ENCODE results near the gene MGME1.

The MGME1 gene

DNA sequence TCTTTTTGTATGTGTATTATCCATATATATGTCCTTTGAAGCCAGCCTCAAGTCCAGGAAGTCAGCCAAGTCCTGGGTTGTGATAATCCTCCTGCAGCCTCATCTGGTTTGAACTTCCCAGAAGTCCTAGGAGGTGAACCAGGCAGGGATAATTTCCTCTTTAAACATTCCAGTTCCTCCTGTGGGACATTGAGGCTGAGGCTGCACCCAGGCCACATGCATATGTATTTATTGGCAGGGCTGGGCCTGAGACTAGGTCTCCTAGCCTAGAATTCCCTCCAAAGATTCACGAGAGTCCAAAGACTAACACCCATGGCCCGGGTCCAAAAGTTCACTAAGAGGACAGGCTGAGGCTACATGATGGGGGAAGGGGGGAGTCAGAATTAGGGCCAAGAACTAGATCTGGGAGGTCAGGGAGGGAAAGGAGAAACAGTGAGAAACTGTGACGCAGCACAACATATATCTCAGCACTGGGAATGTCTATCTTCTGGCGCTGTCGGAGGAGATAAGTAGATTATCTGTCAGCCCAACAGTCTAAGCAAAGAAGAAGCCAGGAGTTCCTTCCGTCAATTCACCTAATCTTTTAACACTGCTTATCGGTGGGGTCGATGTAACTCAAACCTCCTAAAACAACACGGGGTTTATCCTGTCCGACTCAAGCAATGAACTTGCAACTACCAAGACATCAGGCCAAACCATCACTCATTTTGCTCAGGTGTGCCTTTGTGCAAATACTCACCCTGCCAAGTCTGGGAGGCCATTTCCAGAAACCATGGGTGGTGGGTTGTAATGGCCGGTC, 43.5 kb upstream of the MGME1 start:
- H2BK5ac ChIP-seq (ENCODE audit: low read length) = no peak overlapping the region
- H2BK12ac ChIP-seq (ENCODE audit: low read length) = no peak overlapping the region
- H3K9ac ChIP-seq (ENCODE audit: low read depth, low read length, poor library complexity) = no peak overlapping the region
- no peak for DNase-seq (ENCODE audit: low spot score)
- no peak overlapping the region for H4K91ac ChIP-seq (ENCODE audit: low read depth, low read length, poor library complexity)
- H3K27me3 ChIP-seq (ENCODE audit: control insufficient read depth in 3 of 3, insufficient read depth in 3 of 3, low read depth in 1 of 3, low read length in 3 of 3) = peaks cover 0 to 11% (median 0%) of the 10 kb centered on the region in 3 experiments
- no peaks in the 10 kb centered on the region for H3K79me1 ChIP-seq (ENCODE audit: low read depth, low read length)
- no peak overlapping the region for H2BK15ac ChIP-seq (ENCODE audit: low read length)
- no peak overlapping the region for H2AFZ ChIP-seq (ENCODE audit: low read length)
- no peaks in the 10 kb centered on the region for H3K9me3 ChIP-seq (replicated peaks in 1 of 2; ENCODE audit: control insufficient read depth in 2 of 2, insufficient read depth in 1 of 2, low read depth in 1 of 2, low read length in 2 of 2)
- no peaks in the 10 kb centered on the region for H3K4me1 ChIP-seq (ENCODE audit: control insufficient read depth in 2 of 2, insufficient read depth in 1 of 2, low read depth in 1 of 2, low read length in 2 of 2)
- H4K8ac ChIP-seq (ENCODE audit: low read depth, low read length) = no peak overlapping the region
- no peak overlapping the region for H3K18ac ChIP-seq (ENCODE audit: low read length)
- no peak overlapping the region for H2BK120ac ChIP-seq (ENCODE audit: low read depth, low read length)
- peak overlapping the region in 1 of 2 donors; percentile 10 for H3K4me3 ChIP-seq (ENCODE audit: low read length in 2 of 2)
- no peak overlapping the region for H3K4me2 ChIP-seq (ENCODE audit: insufficient read depth, low read length, poor library complexity, severe bottlenecking)
- H2AK5ac ChIP-seq (ENCODE audit: low read depth, low read length) = peak overlapping the region; percentile 61
- no peak overlapping the region for H3K27ac ChIP-seq (replicated peaks; ENCODE audit: low read length)
- no peak overlapping the region for H3K14ac ChIP-seq (ENCODE audit: low read length)
- no peak overlapping the region for H3K4ac ChIP-seq (ENCODE audit: low read length)
- no CpG with 5 or more reads among the region's 11 CpGs for WGBS, 2 donors (ENCODE audit: extremely low coverage in 2 of 2, insufficient read length in 2 of 2, insufficient replicate concordance in 1 of 2)
- H3K36me3 ChIP-seq (replicated peaks in 1 of 2; ENCODE audit: control insufficient read depth in 2 of 2, insufficient read depth in 2 of 2, low read length in 2 of 2) = no peaks in the 10 kb centered on the region
- H3K23ac ChIP-seq (ENCODE audit: low read depth, low read length, poor library complexity) = no peak overlapping the region

DNA sequence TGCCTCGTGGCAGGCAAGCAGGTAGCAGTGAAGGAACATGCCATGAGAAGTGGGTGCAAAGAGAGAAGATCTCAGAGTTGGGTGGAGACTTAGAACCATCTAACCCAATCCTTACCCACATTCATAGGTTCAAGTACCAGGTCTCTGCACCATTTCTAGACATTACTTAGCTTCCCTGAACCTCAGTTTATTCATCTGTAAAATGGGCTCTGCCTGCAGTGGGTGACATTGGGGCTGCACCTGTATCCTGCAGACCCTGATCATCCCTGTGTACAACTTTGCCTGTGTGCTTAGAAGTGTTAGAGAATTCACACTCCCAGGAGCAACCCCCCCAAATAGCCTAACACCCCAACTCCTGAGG, 42.9 kb upstream of the MGME1 start:
- H3K9ac ChIP-seq (ENCODE audit: low read depth, low read length, poor library complexity) = no peak overlapping the region

DNA sequence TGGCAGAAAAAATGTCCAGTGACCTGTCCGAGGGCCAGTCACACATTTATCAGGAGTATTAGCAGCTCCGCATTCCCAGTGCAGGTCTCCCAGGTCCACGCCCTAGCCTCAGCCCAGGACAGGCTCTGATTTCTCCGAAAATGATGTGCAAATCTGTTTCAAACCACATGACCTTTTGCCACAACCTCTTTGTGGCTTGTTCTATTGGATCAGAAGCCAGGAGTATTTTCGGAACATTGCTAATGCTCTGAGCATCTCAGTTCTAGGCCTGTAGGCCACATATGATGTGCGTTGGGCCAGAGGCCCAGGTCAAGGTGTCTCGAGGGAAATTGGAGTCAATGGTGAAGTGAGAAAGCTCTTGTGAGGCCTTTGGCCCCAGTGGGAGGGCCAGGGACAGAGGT, 40.6 kb upstream of the MGME1 start:
- Histone ChIP-seq H3K79me1 (ENCODE audit: low read depth, low read length) (no peaks in the 10 kb centered on the region), H3K27ac (replicated peaks; ENCODE audit: low read length) (no peak overlapping the region), H2BK15ac (ENCODE audit: low read length) (no peak overlapping the region), H3K18ac (ENCODE audit: low read length) (no peak overlapping the region), H2AFZ (ENCODE audit: low read length) (no peak overlapping the region), H3K4me3 (ENCODE audit: low read length in 2 of 2) (no peak overlapping the region), H3K23ac (ENCODE audit: low read depth, low read length, poor library complexity) (no peak overlapping the region), H2BK120ac (ENCODE audit: low read depth, low read length) (no peak overlapping the region), H4K8ac (ENCODE audit: low read depth, low read length) (peak overlapping the region; percentile 54), H3K27me3 (ENCODE audit: control insufficient read depth in 3 of 3, insufficient read depth in 3 of 3, low read depth in 1 of 3, low read length in 3 of 3) (peaks cover 0 to 11% (median 0%) of the 10 kb centered on the region in 3 experiments), H2BK5ac (ENCODE audit: low read length) (no peak overlapping the region), H3K4ac (ENCODE audit: low read length) (no peak overlapping the region), H3K9me3 (replicated peaks in 1 of 2; ENCODE audit: control insufficient read depth in 2 of 2, insufficient read depth in 1 of 2, low read depth in 1 of 2, low read length in 2 of 2) (peaks cover 0 to 3% of the 10 kb centered on the region in 2 donors), H2AK5ac (ENCODE audit: low read depth, low read length) (peak overlapping the region; percentile 40), H2BK12ac (ENCODE audit: low read length) (no peak overlapping the region), H3K9ac (ENCODE audit: low read depth, low read length, poor library complexity) (no peak overlapping the region), H4K91ac (ENCODE audit: low read depth, low read length, poor library complexity) (no peak overlapping the region), H3K4me1 (ENCODE audit: control insufficient read depth in 2 of 2, insufficient read depth in 1 of 2, low read depth in 1 of 2, low read length in 2 of 2) (no peaks in the 10 kb centered on the region), H3K4me2 (ENCODE audit: insufficient read depth, low read length, poor library complexity, severe bottlenecking) (no peak overlapping the region), H3K36me3 (replicated peaks in 1 of 2; ENCODE audit: control insufficient read depth in 2 of 2, insufficient read depth in 2 of 2, low read length in 2 of 2) (no peaks in the 10 kb centered on the region), H3K14ac (ENCODE audit: low read length) (no peak overlapping the region)
- WGBS, 2 donors (ENCODE audit: extremely low coverage in 2 of 2, insufficient read length in 2 of 2, insufficient replicate concordance in 1 of 2) = no CpG with 5 or more reads among the region's 7 CpGs
- DNase-seq (ENCODE audit: low spot score) = no peak

More for the DNA sequence above, 42.9 kb upstream of the MGME1 start:
- H3K4me3 ChIP-seq (ENCODE audit: low read length in 2 of 2) = peak overlapping the region in 1 of 2 donors; percentile 10
- H3K18ac ChIP-seq (ENCODE audit: low read length) = no peak overlapping the region
- no peak overlapping the region for H2BK15ac ChIP-seq (ENCODE audit: low read length)
- H3K27ac ChIP-seq (replicated peaks; ENCODE audit: low read length) = no peak overlapping the region
- H2AFZ ChIP-seq (ENCODE audit: low read length) = no peak overlapping the region
- H3K79me1 ChIP-seq (ENCODE audit: low read depth, low read length) = no peaks in the 10 kb centered on the region
- H3K4ac ChIP-seq (ENCODE audit: low read length) = no peak overlapping the region
- H3K36me3 ChIP-seq (replicated peaks in 1 of 2; ENCODE audit: control insufficient read depth in 2 of 2, insufficient read depth in 2 of 2, low read length in 2 of 2) = no peaks in the 10 kb centered on the region
- H3K23ac ChIP-seq (ENCODE audit: low read depth, low read length, poor library complexity) = no peak overlapping the region
- H4K91ac ChIP-seq (ENCODE audit: low read depth, low read length, poor library complexity) = no peak overlapping the region
- no CpG with 5 or more reads among the region's 1 CpG for WGBS, 2 donors (ENCODE audit: extremely low coverage in 2 of 2, insufficient read length in 2 of 2, insufficient replicate concordance in 1 of 2)
- no peak overlapping the region for H4K8ac ChIP-seq (ENCODE audit: low read depth, low read length)
- H3K4me2 ChIP-seq (ENCODE audit: insufficient read depth, low read length, poor library complexity, severe bottlenecking) = no peak overlapping the region
- H3K4me1 ChIP-seq (ENCODE audit: control insufficient read depth in 2 of 2, insufficient read depth in 1 of 2, low read depth in 1 of 2, low read length in 2 of 2) = no peaks in the 10 kb centered on the region
- no peaks in the 10 kb centered on the region for H3K9me3 ChIP-seq (replicated peaks in 1 of 2; ENCODE audit: control insufficient read depth in 2 of 2, insufficient read depth in 1 of 2, low read depth in 1 of 2, low read length in 2 of 2)
- peaks cover 0 to 11% (median 0%) of the 10 kb centered on the region in 3 experiments for H3K27me3 ChIP-seq (ENCODE audit: control insufficient read depth in 3 of 3, insufficient read depth in 3 of 3, low read depth in 1 of 3, low read length in 3 of 3)
- peak overlapping the region; percentile 61 for H2AK5ac ChIP-seq (ENCODE audit: low read depth, low read length)
- H2BK5ac ChIP-seq (ENCODE audit: low read length) = no peak overlapping the region
- no peak for DNase-seq (ENCODE audit: low spot score)
- H2BK120ac ChIP-seq (ENCODE audit: low read depth, low read length) = no peak overlapping the region
- no peak overlapping the region for H2BK12ac ChIP-seq (ENCODE audit: low read length)
- no peak overlapping the region for H3K14ac ChIP-seq (ENCODE audit: low read length)

DNA sequence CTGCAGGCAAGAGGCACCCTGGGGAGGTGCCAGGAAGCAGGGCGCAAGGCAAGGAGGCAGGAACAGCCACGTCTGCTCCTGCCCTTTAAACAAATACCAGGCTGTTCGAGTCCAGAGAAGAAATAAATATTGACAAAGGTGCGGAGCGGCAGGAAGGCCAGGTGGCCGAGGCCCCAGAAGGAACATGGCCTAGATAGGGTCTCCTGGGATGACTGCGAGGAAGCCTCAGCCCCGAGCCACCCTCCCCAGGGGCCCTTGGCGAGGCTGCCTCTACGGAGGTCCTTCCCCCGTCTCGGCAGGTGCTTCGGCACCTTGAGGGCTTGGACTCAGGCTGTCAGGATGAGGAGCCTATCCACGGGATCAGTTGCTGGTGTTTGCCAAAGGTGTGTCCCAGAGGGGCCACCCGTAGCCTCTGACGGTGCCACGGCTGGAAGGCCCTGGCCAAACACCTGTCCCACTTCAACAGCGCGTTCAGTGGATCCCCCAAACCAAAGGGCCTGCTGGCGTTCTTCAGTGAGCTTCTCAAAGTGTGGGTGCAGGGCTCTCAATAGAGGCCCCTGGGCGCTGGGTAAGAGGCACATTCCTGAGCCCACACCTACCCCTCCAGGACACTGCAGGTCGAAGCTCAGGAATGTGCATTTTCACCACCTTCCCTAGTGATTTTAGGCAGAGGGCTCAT, 40.0 kb upstream of the MGME1 start:
- no CpG with 5 or more reads among the region's 22 CpGs for WGBS, 2 donors (ENCODE audit: extremely low coverage in 2 of 2, insufficient read length in 2 of 2, insufficient replicate concordance in 1 of 2)
- peaks cover 2 to 3% of the 10 kb centered on the region in 2 donors for H3K4me1 ChIP-seq (ENCODE audit: control insufficient read depth in 2 of 2, insufficient read depth in 1 of 2, low read depth in 1 of 2, low read length in 2 of 2)

More for the DNA sequence above, 40.0 kb upstream of the MGME1 start:
- no peaks in the 10 kb centered on the region for H3K36me3 ChIP-seq (replicated peaks in 1 of 2; ENCODE audit: control insufficient read depth in 2 of 2, insufficient read depth in 2 of 2, low read length in 2 of 2)
- no peaks in the 10 kb centered on the region for H3K79me1 ChIP-seq (ENCODE audit: low read depth, low read length)
- no peak overlapping the region for H2AFZ ChIP-seq (ENCODE audit: low read length)
- H3K27ac ChIP-seq (replicated peaks; ENCODE audit: low read length) = no peak overlapping the region
- H3K4ac ChIP-seq (ENCODE audit: low read length) = no peak overlapping the region
- H2BK15ac ChIP-seq (ENCODE audit: low read length) = no peak overlapping the region
- DNase-seq (ENCODE audit: low spot score) = no peak
- peaks cover 0 to 3% of the 10 kb centered on the region in 2 donors for H3K9me3 ChIP-seq (replicated peaks in 1 of 2; ENCODE audit: control insufficient read depth in 2 of 2, insufficient read depth in 1 of 2, low read depth in 1 of 2, low read length in 2 of 2)
- H2AK5ac ChIP-seq (ENCODE audit: low read depth, low read length) = peak overlapping the region; percentile 40
- no peak overlapping the region for H2BK120ac ChIP-seq (ENCODE audit: low read depth, low read length)
- no peak overlapping the region for H3K14ac ChIP-seq (ENCODE audit: low read length)
- no peak overlapping the region for H3K18ac ChIP-seq (ENCODE audit: low read length)
- H2BK5ac ChIP-seq (ENCODE audit: low read length) = no peak overlapping the region
- no peak overlapping the region for H3K9ac ChIP-seq (ENCODE audit: low read depth, low read length, poor library complexity)
- no peak overlapping the region for H3K23ac ChIP-seq (ENCODE audit: low read depth, low read length, poor library complexity)
- H4K91ac ChIP-seq (ENCODE audit: low read depth, low read length, poor library complexity) = no peak overlapping the region
- no peak overlapping the region for H3K4me3 ChIP-seq (ENCODE audit: low read length in 2 of 2)
- H3K27me3 ChIP-seq (ENCODE audit: control insufficient read depth in 3 of 3, insufficient read depth in 3 of 3, low read depth in 1 of 3, low read length in 3 of 3) = peaks cover 0 to 11% (median 0%) of the 10 kb centered on the region in 3 experiments
- no peak overlapping the region for H4K8ac ChIP-seq (ENCODE audit: low read depth, low read length)
- no peak overlapping the region for H3K4me2 ChIP-seq (ENCODE audit: insufficient read depth, low read length, poor library complexity, severe bottlenecking)
- no peak overlapping the region for H2BK12ac ChIP-seq (ENCODE audit: low read length)
